HEK293T (cell line): ENCODE results near the gene SLC3A2.
"Not testable (repeated sequence)": the region's sequence is repeated elsewhere in the genome, so short reads cannot be mapped to it uniquely, and the experiment has no call there.

ENCODE experiments used
- CTCF ChIA-PET: fragments of 350-600 bp; formaldehyde crosslinking; extraction: SDS; loops from one replicate; lab custom pipeline; 2021; ENCODE audit warnings: antibody characterized with exemption, inconsistent platforms; lab: Yijun Ruan, JAX
- POLR2A ChIA-PET: fragments of 350-600 bp; formaldehyde crosslinking; extraction: SDS; loops from one replicate; lab custom pipeline; 2020; ENCODE audit warnings: antibody characterized with exemption, inconsistent platforms; lab: Yijun Ruan, JAX
- DNase-seq: peaks from one replicate; pipeline ENCODE4 v3.0.0; 2012; ENCODE audit warnings: mixed read lengths; ENCODE audit errors: extremely low spot score
- ARNT ChIP-seq: fragments of 450-650 bp; IDR thresholded peaks from 2 replicates; pipeline ENCODE4 v1.6.1; 2017; ENCODE audit warnings: mild to moderate bottlenecking
- BHLHE40 ChIP-seq: fragments of 450-650 bp; IDR thresholded peaks from 2 replicates; pipeline ENCODE4 v1.6.1; 2016; ENCODE audit warnings: mild to moderate bottlenecking, moderate library complexity, borderline replicate concordance
- CTBP1 ChIP-seq: fragments of 450-650 bp; IDR thresholded peaks from 2 replicates; pipeline ENCODE4 v1.6.1; 2016; ENCODE audit warnings: borderline replicate concordance
- ELF4 ChIP-seq: fragments of 450-650 bp; IDR thresholded peaks from 2 replicates; pipeline ENCODE4 v1.6.1; 2017; ENCODE audit warnings: antibody characterized with exemption
- FOXA1 ChIP-seq: fragments of 450-650 bp; IDR thresholded peaks from 2 replicates; pipeline ENCODE4 v1.6.1; 2016; ENCODE audit warnings: mild to moderate bottlenecking
- FOXK2 ChIP-seq: fragments of 450-650 bp; IDR thresholded peaks from 2 replicates; pipeline ENCODE4 v1.6.1; 2016; ENCODE audit warnings: mild to moderate bottlenecking
- FOXM1 ChIP-seq: fragments of 450-650 bp; IDR thresholded peaks from 2 replicates; pipeline ENCODE4 v1.6.1; 2017; ENCODE audit warnings: mild to moderate bottlenecking, borderline replicate concordance
- HDGF ChIP-seq: fragments of 450-650 bp; IDR thresholded peaks from 2 replicates; pipeline ENCODE4 v1.6.1; 2017; ENCODE audit warnings: antibody characterized with exemption, borderline replicate concordance
- L3MBTL2 ChIP-seq: fragments of 450-650 bp; conservative IDR thresholded peaks from 2 replicates; pipeline ENCODE4 v1.6.1; 2016; ENCODE audit warnings: mild to moderate bottlenecking
- LEF1 ChIP-seq: fragments of 450-650 bp; IDR thresholded peaks from 2 replicates; pipeline ENCODE4 v1.6.1; 2017; ENCODE audit warnings: mild to moderate bottlenecking, borderline replicate concordance
- NFRKB ChIP-seq: fragments of 450-650 bp; IDR thresholded peaks from 2 replicates; pipeline ENCODE4 v1.6.1; 2016; ENCODE audit warnings: mild to moderate bottlenecking, moderate library complexity
- SP1 ChIP-seq: fragments of 450-650 bp; IDR thresholded peaks from 2 replicates; pipeline ENCODE4 v1.6.1; 2017
- SUZ12 ChIP-seq: fragments of 450-650 bp; IDR thresholded peaks from 2 replicates; pipeline ENCODE4 v1.6.1; 2016; ENCODE audit warnings: mild to moderate bottlenecking
- TARDBP ChIP-seq: fragments of 450-650 bp; IDR thresholded peaks from 2 replicates; pipeline ENCODE4 v1.6.1; 2016
- ZNF384 ChIP-seq: fragments of 450-650 bp; IDR thresholded peaks from 2 replicates; pipeline ENCODE4 v1.6.1; 2016
- TF ChIP-seq, protein P1 (sequence below): fragments of 450-650 bp; IDR thresholded peaks from 2 replicates; pipeline ENCODE4 v1.6.1; 2016

The SLC3A2 gene

DNA sequence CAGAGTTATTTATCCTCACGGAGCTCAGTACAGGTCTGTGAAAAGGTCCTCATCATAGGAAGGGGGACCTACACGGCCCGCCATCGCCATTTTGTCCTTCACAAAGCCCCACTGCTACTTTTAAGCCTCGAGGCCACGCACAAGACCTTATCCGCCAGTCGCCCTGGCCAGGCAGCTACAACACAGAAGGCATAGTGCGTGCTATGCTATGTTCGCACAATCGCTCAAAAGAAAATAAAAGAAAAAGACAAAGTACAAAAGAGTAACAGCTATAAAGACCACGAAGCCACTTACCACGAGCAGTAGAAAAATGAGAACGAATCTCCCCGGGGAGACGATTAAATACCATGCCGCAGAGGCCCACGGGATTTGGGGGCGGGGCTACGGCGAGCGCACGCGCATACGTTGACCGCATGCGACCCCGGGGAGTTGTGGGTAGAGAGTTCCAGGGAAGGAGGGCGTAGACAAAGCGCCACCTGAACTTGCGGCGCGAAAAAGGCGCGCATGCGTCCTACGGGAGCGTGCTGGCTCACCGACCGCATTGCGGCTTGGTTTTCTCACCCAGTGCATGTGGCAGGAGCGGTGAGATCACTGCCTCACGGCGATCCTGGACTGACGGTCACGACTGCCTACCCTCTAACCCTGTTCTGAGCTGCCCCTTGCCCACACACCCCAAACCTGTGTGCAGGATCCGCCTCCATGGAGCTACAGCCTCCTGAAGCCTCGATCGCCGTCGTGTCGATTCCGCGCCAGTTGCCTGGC lies 24.9 kb upstream of the SLC3A2 start:
- CTCF ChIA-PET: interaction anchor here (0.6 kb wide), 1 partner anchor 18 kb away, joined by 3 read pairs; no protein-coding TSS in a partner anchor
- POLR2A ChIA-PET: interaction anchor here (0.6 to 9.9 kb wide), 39 partner anchors 10 to 264 kb away, joined by 3 to 331 read pairs (median 7); partner anchors contain the start of genes BSCL2, C11orf98, CSKMT and GNG3
- DNase-seq: peak; percentile 98
- TF ChIP-seq ELF4 (peak; percentile 99), ZNF384 (no peak), TARDBP (peak; percentile 57; the same call in 1 of the 2 replicates), CTBP1 (peak; percentile 6; the same call in 1 of the 2 replicates), SP1 (no peak), ARNT (no peak; the same call in 1 of the 2 replicates), LEF1 (no peak; the same call in 1 of the 2 replicates), SUZ12 (no peak), HDGF (no peak), BHLHE40 (no peak), NFRKB (peak; percentile 78), FOXA1 (no peak), FOXM1 (no peak), FOXK2 (no peak), L3MBTL2 (peak; percentile 93)
- TF ChIP-seq, protein P1, sequence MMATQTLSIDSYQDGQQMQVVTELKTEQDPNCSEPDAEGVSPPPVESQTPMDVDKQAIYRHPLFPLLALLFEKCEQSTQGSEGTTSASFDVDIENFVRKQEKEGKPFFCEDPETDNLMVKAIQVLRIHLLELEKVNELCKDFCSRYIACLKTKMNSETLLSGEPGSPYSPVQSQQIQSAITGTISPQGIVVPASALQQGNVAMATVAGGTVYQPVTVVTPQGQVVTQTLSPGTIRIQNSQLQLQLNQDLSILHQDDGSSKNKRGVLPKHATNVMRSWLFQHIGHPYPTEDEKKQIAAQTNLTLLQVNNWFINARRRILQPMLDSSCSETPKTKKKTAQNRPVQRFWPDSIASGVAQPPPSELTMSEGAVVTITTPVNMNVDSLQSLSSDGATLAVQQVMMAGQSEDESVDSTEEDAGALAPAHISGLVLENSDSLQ: no peak

DNA sequence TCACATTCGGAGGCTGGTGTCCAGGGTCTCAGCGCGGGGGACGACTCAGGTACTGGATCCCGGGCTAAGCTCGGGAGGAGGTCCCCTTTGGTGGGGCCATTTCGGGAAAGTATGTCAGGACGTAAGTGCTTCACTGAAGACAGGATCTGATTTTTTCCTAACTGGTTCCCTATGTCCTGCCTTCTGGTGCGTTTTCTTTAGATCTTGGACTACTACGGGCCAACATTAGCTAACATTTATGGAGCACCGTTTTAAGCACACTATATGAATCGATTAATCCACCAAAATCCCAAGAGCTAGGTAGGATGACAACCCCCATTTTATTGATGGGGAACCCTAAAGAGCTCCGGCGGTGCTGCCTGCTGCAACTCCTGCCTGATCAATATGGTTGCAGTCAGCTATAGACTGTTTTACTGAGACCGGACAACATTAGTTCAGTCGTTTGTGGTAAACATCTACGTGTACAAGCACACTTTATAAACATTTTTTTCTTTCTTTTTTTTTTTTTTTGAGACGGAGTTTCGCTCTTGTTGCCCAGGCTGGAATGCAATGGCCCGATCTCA lies 24.3 kb upstream of the SLC3A2 start:
- CTCF ChIA-PET: interaction anchor here (0.6 kb wide), 1 partner anchor 18 kb away, joined by 3 read pairs; no protein-coding TSS in a partner anchor
- no peak for DNase-seq
- TF ChIP-seq LEF1 (no peak), SUZ12 (no peak), FOXM1 (no peak), L3MBTL2 (no peak; the same call in 1 of the 2 replicates), FOXK2 (no peak), CTBP1 (no peak), SP1 (no peak), ARNT (no peak), FOXA1 (no peak), ELF4 (no peak), NFRKB (no peak), BHLHE40 (no peak)
- TF ChIP-seq, protein P1: no peak
- POLR2A ChIA-PET: interaction anchor here (0.6 to 9.9 kb wide), 40 partner anchors 9 to 264 kb away, joined by 3 to 331 read pairs (median 7); partner anchors contain the start of genes BSCL2, C11orf98, CSKMT and GNG3

DNA sequence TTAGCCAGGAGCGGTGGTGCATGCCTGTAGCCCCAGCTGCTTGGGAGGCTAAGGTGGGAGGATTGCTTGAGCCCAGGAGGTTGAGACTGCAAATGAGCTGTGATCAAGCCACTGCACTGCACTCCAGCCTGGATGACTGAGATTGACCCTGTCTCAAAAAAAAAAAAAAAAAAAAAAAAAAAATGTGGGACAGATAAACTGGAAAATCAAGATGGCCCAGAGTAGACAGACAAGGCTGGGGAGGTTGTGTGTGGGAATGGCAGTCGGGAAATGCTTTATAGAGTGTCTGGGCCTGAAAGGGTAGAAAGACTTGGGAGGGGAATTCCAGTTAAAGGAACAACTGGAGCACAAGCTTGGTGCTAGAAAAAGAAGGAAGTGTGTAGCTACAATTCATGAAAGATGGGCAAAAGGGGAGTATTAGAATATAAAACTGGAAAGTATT lies 23.1 kb upstream of the SLC3A2 start:
- DNase-seq: no peak
- CTCF ChIA-PET: no interaction called here
- TF ChIP-seq SUZ12: no peak
- peak; percentile 71 for TF ChIP-seq ZNF384
- POLR2A ChIA-PET: interaction anchor here (0.6 to 9.9 kb wide), 16 partner anchors 8 to 266 kb away, joined by 3 to 331 read pairs (median 24); partner anchors contain the start of genes HNRNPUL2, NXF1, SLC3A2 and STX5

DNA sequence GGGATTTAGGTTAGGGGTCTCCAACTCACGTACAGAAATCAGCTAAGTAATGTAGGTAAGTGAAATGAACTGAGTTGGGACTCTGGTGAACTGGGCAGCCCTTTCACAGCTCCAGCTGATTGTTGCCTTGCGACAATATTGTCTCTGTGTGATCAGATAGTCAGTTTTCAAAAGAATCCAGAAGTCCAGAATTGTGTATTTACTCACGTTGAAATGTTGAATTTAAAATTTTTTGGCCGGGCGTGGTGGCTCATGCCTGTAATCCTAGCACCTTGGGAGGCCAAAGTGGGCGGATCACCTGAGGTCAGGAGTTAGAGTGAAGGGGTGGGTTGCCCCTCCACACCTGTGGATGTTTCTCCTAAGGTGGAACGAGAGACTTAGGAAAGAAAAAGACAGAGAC lies 22.5 kb upstream of the SLC3A2 start:
- POLR2A ChIA-PET: interaction anchor here (0.8 to 9.9 kb wide), 10 partner anchors 17 to 267 kb away, joined by 3 to 331 read pairs (median 44); partner anchors contain the start of genes HNRNPUL2, SLC3A2, STX5 and TEX54
- no peak for DNase-seq
- TF ChIP-seq NFRKB: no peak
- no peak for TF ChIP-seq SP1
- CTCF ChIA-PET: no interaction called here

DNA sequence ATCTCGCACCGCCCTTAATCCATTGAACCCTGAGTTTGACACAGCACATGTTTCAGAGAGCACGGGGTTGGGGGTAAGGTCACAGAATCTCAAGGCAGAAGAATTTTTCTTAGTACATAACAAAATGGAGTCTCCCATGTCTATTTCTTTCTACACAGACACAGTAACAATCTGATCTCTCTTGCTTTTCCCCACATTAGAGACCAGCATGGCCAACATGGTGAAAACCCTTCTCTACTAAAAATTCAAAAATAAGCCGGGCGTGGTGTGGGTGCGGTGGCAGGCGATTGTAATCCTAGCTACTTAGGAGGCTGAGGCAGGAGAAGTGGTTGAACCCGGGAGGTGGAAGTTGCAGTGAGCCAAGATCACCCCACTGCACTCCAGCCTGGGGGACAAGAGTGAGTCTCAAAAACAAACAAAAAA lies 21.4 kb upstream of the SLC3A2 start:
- CTCF ChIA-PET, DNase-seq: not testable (repeated sequence)
- POLR2A ChIA-PET: interaction anchor here (1.4 kb wide), 1 partner anchor 188 kb away, joined by 4 read pairs; the partner anchor contains the start of genes LBHD1 and UQCC3

DNA sequence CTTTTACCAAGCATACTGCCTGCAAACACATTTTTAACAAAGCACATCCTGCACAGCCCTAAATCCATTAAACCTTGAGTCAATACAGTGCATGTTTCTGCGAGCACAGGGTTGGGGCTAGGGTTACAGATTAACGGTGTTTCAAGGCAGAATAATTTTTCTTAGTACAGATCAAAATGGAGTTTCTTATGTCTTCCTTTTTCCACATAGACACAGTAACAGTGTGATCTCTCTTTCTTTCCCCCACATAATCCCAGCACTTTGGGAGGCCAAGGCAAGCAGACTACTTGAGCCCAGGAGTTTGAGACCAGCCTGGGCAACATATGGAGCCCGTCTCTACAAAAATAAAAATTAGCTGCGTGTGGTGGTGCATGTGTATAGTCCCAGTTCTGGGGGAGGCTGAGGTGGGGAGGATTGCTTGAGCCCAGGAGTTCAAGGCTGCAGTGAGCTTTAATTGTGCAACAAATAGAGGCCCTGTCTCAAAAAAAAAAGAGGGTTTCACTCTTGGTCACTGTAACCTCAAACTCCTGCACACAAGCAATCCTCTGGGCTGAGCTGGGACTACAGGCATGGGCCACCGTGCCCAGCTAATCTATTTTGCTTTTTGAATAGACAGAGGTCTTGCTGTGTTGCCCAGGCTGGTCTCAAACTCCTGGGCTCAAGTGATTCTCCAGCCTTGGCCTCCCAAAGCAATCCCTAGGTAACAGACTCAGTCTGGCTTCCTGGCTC lies 19.7 kb upstream of the SLC3A2 start:
- CTCF ChIA-PET: interaction anchor here (0.6 to 2.0 kb wide), 4 partner anchors 14 to 145 kb away, joined by 3 to 22 read pairs (median 4); partner anchors contain the start of gene SLC3A2
- TF ChIP-seq, protein P1: no peak
- TF ChIP-seq CTBP1 (no peak), ARNT (no peak), BHLHE40 (no peak), TARDBP (no peak), SUZ12 (no peak), FOXA1 (no peak), L3MBTL2 (no peak), LEF1 (no peak), SP1 (no peak), ZNF384 (no peak), FOXK2 (no peak), FOXM1 (no peak), ELF4 (no peak), NFRKB (no peak), HDGF (no peak)
- POLR2A ChIA-PET: interaction anchor here (0.7 to 8.0 kb wide), 9 partner anchors 10 to 208 kb away, joined by 3 to 124 read pairs (median 4); partner anchors contain the start of genes INTS5, SLC3A2, TAF6L and TMEM179B
- DNase-seq: no peak

DNA sequence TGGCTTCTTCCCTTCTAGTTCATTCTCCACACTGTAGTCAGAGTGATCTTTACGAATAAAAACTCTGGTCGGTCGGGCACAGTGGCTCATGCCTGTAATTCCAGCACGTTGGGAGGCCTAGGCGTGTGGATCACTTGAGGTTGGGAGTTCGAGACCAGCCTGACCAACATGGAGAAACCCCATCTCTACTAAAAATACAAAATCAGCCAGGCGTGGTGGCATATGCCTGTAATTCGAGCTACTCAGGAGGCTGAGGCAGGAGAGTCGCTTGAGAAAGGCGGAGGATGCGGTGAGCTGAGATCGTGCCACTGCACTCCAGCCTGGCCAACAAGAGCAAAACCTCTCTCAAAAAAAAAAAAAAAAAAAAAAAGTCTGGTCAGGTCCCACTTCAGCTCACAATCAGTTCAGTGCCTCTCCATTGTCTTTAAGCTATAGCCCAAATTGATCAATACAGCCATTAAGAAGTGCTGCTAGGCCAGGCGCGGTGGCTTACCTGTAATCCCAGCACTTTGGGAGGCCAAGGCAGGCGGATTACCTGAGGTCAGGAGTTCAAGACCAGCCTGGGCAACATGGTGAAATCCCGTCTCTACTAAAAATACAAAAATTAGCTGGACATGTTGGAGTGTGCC lies 19.0 kb upstream of the SLC3A2 start:
- CTCF ChIA-PET: interaction anchor here (0.6 to 2.0 kb wide), 9 partner anchors 13 to 250 kb away, joined by 3 to 22 read pairs (median 3); partner anchors contain the start of genes SLC3A2 and STX5
- DNase-seq: not testable (repeated sequence)
- POLR2A ChIA-PET: interaction anchor here (0.7 to 8.0 kb wide), 16 partner anchors 10 to 209 kb away, joined by 3 to 124 read pairs (median 4); partner anchors contain the start of genes C11orf98, CSKMT, INTS5 and NXF1
